ENCODE data around the gene TRIM44.

TRIM44 gene

DNA sequence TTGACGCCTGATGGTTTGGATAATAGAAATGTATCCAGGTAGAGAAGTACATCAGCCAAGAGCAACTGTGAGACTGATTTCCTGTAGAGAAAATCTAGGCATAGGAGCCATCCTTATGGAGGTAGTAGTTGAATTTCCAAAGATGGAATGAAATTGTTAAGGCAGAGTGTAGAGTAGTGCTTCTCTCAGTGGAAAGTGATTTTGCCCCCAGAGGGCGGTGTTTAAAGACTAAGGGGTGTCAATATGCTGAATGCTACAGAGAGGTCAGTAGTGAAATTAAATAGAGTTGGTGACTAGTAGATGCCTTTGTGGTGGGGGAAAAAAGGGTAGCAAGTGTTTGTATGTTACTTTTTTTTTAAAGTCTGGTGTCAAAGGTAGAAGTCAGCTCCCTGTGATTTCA is 54.5 kb downstream of the TRIM44 start:
- TF ChIP-seq, protein P1, sequence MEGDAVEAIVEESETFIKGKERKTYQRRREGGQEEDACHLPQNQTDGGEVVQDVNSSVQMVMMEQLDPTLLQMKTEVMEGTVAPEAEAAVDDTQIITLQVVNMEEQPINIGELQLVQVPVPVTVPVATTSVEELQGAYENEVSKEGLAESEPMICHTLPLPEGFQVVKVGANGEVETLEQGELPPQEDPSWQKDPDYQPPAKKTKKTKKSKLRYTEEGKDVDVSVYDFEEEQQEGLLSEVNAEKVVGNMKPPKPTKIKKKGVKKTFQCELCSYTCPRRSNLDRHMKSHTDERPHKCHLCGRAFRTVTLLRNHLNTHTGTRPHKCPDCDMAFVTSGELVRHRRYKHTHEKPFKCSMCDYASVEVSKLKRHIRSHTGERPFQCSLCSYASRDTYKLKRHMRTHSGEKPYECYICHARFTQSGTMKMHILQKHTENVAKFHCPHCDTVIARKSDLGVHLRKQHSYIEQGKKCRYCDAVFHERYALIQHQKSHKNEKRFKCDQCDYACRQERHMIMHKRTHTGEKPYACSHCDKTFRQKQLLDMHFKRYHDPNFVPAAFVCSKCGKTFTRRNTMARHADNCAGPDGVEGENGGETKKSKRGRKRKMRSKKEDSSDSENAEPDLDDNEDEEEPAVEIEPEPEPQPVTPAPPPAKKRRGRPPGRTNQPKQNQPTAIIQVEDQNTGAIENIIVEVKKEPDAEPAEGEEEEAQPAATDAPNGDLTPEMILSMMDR (IDR thresholded peaks at IDR 0.05; ENCODE audit: low read depth, low read length, missing control alignments) = peak; percentile 14
- in situ Hi-C loops (cut with HindIII; ENCODE audit: low pct_ligation_motif_present, low sequenced_read_pairs) = no loop called here
- Histone ChIP-seq H3K36me3 (replicated peaks) (no peaks in the 10 kb centered on the region), H3K27ac (no peak overlapping the region), H3K27me3 (replicated peaks) (no peaks in the 10 kb centered on the region), H3K4me3 (ENCODE audit: low read depth, low read length) (no peak overlapping the region)
- no peak for DNase-seq

DNA sequence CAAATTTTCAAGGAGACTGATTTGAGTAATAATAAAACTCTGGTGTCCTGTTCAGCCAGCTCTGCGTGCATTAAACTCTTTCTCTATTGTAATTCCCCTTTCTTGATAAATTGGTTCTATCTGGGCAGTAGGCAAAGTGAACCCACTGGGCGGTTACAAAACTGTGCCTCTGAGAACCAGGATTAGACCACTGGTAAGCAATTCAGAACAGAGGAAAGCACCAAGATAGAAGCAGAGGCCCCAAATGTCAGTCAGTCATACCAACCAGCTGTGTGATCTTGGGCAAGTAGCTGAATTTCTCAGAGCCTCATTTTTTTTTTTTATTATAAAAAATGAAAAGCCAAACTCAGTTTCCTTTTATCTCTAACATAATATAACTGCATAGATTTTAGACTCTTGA is 54.9 kb downstream of the TRIM44 start:
- no peak for DNase-seq
- TF ChIP-seq, protein P1 (IDR thresholded peaks at IDR 0.05; ENCODE audit: low read depth, low read length, missing control alignments) = no peak
- Histone ChIP-seq H3K27ac (no peak overlapping the region), H3K27me3 (replicated peaks) (no peaks in the 10 kb centered on the region), H3K4me3 (ENCODE audit: low read depth, low read length) (no peak overlapping the region), H3K36me3 (replicated peaks) (no peaks in the 10 kb centered on the region)
- in situ Hi-C loops (cut with HindIII; ENCODE audit: low pct_ligation_motif_present, low sequenced_read_pairs) = no loop called here

DNA sequence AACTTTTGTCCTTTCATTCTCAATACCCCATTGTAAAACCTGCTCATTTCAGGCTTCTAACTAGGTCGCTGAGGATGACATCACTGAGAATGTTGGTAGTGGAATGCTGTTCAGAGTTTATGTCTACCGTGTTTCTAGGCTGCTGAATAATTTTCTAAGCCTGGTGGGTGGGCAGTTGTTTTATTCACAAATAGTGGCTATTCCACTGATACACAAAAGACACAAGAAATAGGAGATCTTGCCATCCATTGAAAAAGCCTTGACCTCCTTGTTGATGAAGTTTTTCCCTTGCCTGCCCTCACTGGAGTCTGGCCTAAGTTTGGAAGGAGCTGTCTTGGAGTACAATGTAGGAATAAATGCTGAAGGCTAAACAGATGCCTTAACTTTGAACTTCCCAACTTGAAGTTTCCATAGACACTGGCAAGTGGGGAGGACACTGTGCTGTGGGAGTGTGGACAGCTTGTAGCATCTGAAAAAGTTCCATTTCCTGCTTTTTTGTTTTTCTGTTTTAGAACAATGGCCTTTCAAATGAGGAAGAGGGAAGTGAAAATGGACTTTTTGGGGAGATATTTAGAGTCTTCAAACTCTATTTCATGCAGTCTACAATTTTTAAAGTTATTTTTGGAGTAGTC is 59.2 kb downstream of the TRIM44 start:
- DNase-seq = no peak
- in situ Hi-C loops (cut with HindIII; ENCODE audit: low pct_ligation_motif_present, low sequenced_read_pairs) = no loop called here
- Histone ChIP-seq H3K4me3 (ENCODE audit: low read depth, low read length) (no peak overlapping the region), H3K27me3 (replicated peaks) (no peaks in the 10 kb centered on the region), H3K36me3 (replicated peaks) (no peaks in the 10 kb centered on the region), H3K27ac (no peak overlapping the region)
- TF ChIP-seq, protein P1 (IDR thresholded peaks at IDR 0.05; ENCODE audit: low read depth, low read length, missing control alignments) = no peak

DNA sequence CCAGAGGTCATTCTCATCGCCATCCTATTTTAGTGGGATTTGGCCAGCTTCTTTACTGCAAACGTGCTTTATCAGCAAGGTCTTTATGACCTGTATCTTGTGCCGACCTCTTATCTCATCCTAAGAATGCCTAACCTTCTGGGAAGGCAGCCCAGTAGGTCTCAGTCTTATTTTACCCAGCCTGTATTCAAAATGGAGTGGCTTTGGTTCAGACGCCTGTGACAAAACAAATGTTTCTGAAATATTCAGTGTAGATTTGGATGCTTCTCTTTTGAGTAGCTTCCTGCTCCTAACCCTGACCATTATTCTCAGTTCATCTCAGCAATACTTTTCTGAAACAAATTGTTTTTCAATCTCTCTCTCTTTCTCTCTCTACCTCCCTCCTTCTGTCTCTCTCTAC is 60.1 kb downstream of the TRIM44 start:
- no peaks in the 10 kb centered on the region for H3K27me3 ChIP-seq (replicated peaks)
- H3K4me3 ChIP-seq (ENCODE audit: low read depth, low read length) = no peak overlapping the region
- in situ Hi-C loops (cut with HindIII; ENCODE audit: low pct_ligation_motif_present, low sequenced_read_pairs) = no loop called here
- TF ChIP-seq, protein P1 (IDR thresholded peaks at IDR 0.05; ENCODE audit: low read depth, low read length, missing control alignments) = no peak
- no peak overlapping the region for H3K27ac ChIP-seq
- H3K36me3 ChIP-seq (replicated peaks) = no peaks in the 10 kb centered on the region
- no peak for DNase-seq

DNA sequence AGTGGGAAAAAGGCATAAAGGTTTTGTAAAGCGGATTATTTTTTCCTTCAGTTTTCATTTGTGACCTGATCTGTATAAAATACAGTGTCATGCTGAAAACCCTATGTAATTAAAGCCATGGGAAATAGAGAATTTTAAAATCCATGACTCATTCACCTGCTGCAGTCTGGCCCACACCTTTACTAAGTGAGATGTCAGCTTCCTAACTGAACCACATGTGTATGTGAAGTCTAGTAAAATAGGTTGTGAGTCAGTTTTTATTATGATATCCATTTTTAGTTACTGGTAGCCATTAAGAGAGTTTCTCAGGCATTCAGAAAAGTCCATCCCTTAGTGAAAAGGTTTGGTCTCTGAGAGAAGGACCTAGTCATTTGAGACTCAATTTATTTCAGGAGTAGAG is 60.9 kb downstream of the TRIM44 start:
- no peak overlapping the region for H3K4me3 ChIP-seq (ENCODE audit: low read depth, low read length)

More for the DNA sequence above, 60.9 kb downstream of the TRIM44 start:
- DNase-seq = no peak
- H3K36me3 ChIP-seq (replicated peaks) = no peaks in the 10 kb centered on the region
- in situ Hi-C loops (cut with HindIII; ENCODE audit: low pct_ligation_motif_present, low sequenced_read_pairs) = no loop called here
- no peak overlapping the region for H3K27ac ChIP-seq
- TF ChIP-seq, protein P1 (IDR thresholded peaks at IDR 0.05; ENCODE audit: low read depth, low read length, missing control alignments) = no peak
- no peaks in the 10 kb centered on the region for H3K27me3 ChIP-seq (replicated peaks)

Measured in brain microvascular endothelial cell (primary cell).